ENCODE measurements around the gene CSF2.

The CSF2 gene

DNA sequence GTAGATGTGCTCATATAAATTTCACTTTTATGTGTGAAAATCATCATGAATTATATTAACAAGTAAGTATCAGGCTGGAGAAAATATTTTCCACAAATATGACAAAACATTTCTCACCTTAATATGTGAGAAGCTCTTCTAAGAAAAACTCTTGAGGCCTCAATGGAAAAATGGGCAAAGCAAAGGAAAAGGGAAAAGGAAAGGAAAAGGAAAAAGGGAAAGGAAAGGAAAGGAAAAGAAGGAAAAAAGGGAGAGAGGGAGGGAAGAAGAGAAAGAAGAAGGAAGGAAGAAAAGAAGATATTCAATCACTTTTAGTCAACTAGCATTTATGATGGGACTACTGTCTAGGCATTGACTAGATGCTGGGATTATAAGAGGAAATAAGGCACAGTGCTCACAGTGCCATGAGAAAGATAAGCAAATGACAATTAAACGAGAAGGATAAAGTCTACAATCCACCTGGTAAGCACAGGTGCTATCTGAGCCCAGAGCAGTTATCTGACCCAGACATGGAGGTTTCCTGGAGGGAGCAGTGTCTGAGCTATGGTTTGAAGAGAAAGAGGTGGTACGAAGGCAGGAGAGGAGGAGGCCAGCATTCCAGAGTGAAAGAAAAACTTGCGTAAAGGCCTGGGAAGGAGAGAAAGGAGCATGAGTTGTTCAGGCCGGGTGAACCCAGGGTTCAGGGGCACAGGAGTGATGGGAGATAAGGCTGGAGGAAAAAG, 43.8 kb upstream of the CSF2 start:
- no peak for TF ChIP-seq CTCF (IDR thresholded peaks at IDR 0.05; ENCODE audit: low read depth, low read length)
- no peak overlapping the region for H3K4me3 ChIP-seq (ENCODE audit: low read depth, low read length)

DNA sequence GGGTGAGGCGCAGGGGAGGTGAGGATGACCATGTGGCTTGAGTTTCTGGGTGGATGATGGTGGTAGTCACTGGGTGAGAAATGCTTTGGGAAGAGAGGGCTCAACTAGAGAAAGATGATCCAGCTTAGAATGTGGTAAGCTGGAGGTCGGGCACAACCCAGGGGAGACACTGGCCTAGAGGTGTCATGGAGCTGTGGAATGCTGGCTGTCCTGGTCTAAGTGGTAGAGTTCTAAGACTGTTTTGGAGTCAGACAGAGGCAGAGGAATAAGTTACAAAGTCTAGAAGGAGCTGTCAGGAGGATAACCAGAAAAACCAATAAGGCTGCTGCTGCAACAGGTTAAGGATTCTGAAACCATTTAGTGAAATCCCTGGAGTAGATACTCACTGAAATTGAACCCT, 43.0 kb upstream of the CSF2 start:
- no peak overlapping the region for H3K4me3 ChIP-seq (ENCODE audit: low read depth, low read length)
- TF ChIP-seq CTCF (IDR thresholded peaks at IDR 0.05; ENCODE audit: low read depth, low read length) = no peak

DNA sequence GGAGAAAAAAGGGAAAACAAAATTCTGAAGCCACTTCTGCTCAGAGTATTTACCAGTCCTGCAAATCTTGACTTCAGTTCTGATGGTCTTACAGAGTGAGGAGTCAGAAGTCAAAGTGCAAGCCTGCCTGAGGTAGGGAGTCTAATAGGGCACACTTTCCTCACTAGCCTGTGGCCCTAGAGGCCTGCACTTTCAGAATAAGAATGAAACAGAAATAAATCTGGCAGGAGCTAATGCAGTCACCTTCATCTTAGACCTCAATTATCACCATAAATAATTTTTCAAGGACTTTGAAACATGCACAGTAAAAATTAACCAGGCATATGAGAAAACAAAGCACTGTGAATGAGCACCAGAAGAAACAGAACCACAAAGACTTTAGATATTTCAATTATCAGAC, 41.4 kb upstream of the CSF2 start:
- H3K4me3 ChIP-seq (ENCODE audit: low read depth, low read length) = no peak overlapping the region
- no peak for TF ChIP-seq CTCF (IDR thresholded peaks at IDR 0.05; ENCODE audit: low read depth, low read length)

GRCh38 chr5:132033122-132033521, 40.5 kb upstream of the CSF2 start:
- no peak overlapping the region for H3K4me3 ChIP-seq (ENCODE audit: low read depth, low read length)
- TF ChIP-seq CTCF (IDR thresholded peaks at IDR 0.05; ENCODE audit: low read depth, low read length) = no peak

DNA sequence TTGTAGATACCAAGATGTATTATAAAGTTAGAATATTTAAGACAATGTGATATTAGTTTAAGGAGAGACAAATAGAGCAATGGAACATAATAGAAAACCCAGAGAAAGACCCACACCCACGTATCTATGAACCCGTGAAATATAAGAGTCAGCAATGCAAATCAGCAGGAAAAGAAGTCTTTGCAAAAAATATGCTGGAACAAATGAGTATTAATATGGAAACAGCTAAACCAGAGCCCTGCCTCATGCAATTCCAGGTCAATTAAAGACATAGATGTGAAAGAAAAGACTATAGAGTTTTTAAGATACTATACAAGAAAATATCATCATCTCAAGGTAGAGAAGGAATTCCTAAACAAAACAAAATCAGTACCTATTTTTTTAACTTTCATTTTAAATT, 36.2 kb upstream of the CSF2 start:
- TF ChIP-seq CTCF (IDR thresholded peaks at IDR 0.05; ENCODE audit: low read depth, low read length) = no peak
- H3K4me3 ChIP-seq (ENCODE audit: low read depth, low read length) = no peak overlapping the region

- TF ChIP-seq CTCF (IDR thresholded peaks at IDR 0.05; ENCODE audit: low read depth, low read length) = no peak
- H3K4me3 ChIP-seq (ENCODE audit: low read depth, low read length) = no peak overlapping the region
Measured at GRCh38 chr5:132044207-132044606, 29.4 kb upstream of the CSF2 start.

DNA sequence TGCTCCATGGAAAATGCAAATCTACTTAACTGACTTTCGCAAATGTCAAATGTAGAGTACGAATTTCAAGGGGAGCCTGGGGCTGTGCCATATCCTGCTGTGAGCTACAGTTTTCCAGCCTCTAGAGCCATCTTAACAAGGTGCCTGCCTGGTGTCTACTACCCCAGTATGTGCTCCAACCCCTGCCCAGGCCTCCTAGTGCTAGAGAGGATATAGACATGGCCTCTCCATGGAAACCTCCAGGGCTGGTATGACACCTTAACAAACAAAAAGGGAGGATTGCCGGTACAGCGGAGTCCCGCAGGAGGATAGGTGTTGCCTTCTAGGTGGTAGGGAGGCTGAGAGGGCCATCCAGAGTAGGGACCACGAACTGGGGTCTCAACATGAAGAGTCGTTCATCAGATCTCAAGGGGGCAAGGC, 26.7 kb upstream of the CSF2 start:
- no peak for TF ChIP-seq CTCF (IDR thresholded peaks at IDR 0.05; ENCODE audit: low read depth, low read length)
- no peak overlapping the region for H3K4me3 ChIP-seq (ENCODE audit: low read depth, low read length)
